Upper lobe of left lung (tissue), 4 donors: ENCODE measurements around the gene CARD9.

Experiments
- CTCF ChIP-seq, 6 experiments: fragments of 450-650 bp in 4 of 6; fragments of 200-600 bp in 2 of 6; sonication (generic) in 2 of 6; IDR thresholded peaks; one replicate each; pipeline ENCODE4 v1.5.1; 2016 to 2019; ENCODE audit warnings: antibody characterized with exemption in 6 of 6
- POLR2AphosphoS5 ChIP-seq, 2 donors: sonication (generic); formaldehyde crosslinking; IDR thresholded peaks; one replicate each; pipeline ENCODE4 v1.5.1; 2017; ENCODE audit warnings: antibody characterized with exemption in 2 of 2

GRCh38 chr9:136348691-136349090 lies 24.8 kb downstream of the CARD9 start:
- TF ChIP-seq CTCF (IDR thresholded peaks at IDR 0.05) (no peak), POLR2AphosphoS5 (IDR thresholded peaks at IDR 0.05) (no peak)
